Activated CD8-positive, alpha-beta memory T cell treated with anti-CD3 and anti-CD28 coated beads for 48 hours (primary cell): ENCODE data around the gene HS3ST3B1.

Experiments
- DNase-seq, 3 experiments: peaks; one replicate each; pipeline ENCODE4 v3.0.0-alpha.2; 2020; ENCODE audit warnings: low read depth in 2 of 3, low spot score in 2 of 3

The HS3ST3B1 gene

DNA sequence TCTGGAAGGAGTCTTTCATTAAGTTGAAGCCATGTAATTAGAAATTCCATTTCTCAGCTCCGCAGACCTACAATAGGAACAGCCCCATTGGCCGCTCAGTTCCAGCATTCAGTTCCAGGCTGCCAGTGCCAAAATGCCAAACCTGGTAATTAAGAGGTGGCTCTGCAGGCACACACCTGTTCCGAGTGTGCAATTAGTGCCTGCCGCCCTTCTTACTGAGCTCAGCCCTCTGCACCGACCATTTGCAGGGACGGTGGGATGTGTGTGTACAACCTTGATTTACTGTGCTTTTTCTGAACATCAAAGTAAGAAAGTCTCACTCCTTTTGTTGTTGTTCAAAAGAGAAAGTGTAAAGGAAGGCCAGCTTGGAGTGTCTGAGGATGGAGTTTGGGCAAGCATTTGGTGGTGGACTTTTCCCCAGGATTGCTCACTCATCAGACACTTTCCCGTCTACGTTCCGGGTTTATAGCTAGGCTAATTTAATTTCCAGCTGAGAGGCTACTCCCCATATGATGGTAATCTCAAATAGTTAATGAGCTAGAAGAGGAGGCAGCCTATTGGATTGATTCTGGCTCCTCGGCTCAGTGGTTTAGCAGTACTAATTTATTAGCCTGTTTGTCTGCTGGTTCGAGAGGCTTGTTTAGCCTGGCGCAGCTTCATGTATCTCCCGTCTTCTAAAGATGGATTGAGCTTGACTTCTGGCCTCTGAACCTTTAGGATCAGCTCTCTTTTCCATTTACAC is 20.0 kb downstream of the HS3ST3B1 start:
- DNase-seq: no peak

DNA sequence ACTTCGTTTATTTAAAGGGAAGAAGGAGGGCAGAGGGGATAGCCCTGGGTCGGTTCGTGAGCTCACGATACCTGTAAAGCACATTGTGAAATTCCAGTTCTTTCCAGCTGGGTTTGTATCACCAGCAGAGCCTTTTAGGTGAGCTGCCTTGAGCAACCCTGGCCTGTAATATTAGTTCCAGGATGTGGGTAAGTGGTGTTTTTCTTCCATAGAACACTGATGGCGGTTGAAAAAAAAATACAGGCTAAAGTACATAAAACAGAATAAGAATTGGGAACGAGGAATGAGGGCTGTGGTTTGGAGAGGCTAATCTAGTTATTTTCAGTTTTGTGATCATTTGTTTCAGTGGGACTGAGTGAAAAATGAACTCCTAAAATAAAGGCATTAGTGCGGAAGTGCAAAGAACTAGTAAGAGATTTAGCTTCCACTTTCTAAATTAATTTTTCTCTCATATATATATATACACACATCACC is 20.6 kb downstream of the HS3ST3B1 start:
- no peak for DNase-seq

GRCh38 chr17:14321980-14322776 is 21.3 kb downstream of the HS3ST3B1 start:
- no peak for DNase-seq

- no peak for DNase-seq
These were observed 22.7 kb downstream of the HS3ST3B1 start for GRCh38 chr17:14323522-14323981.

DNA sequence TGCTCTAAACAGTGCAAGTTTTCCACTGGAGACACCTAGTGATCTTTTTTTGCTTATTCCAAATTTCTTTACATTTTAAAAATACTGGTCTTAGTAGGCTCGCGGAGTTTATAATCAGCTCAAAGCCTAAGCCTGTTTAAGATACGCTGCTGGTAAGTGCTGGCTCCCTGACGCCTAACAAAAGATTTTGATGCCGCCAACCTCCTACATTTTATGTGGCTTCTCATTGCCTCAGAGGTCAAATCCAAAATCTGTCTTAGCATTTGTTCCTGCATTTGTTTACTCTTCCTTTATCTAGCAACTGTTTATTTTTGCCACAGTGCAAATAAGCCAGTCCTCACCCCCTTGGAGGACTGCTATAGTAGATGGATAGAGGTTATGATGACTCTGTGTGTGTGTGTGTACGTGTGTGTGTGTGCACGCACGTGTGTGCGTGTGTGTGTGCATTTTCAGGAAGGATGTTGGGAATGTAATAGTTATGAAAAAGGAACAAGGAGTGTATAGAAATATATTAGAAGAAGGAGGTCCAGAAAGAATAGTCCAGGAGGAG is 24.8 kb downstream of the HS3ST3B1 start:
- no peak for DNase-seq

GRCh38 chr17:14329900-14330491 is 29.1 kb downstream of the HS3ST3B1 start:
- no peak for DNase-seq

- DNase-seq: no peak
These were observed 29.6 kb downstream of the HS3ST3B1 start for GRCh38 chr17:14330492-14330962.

DNA sequence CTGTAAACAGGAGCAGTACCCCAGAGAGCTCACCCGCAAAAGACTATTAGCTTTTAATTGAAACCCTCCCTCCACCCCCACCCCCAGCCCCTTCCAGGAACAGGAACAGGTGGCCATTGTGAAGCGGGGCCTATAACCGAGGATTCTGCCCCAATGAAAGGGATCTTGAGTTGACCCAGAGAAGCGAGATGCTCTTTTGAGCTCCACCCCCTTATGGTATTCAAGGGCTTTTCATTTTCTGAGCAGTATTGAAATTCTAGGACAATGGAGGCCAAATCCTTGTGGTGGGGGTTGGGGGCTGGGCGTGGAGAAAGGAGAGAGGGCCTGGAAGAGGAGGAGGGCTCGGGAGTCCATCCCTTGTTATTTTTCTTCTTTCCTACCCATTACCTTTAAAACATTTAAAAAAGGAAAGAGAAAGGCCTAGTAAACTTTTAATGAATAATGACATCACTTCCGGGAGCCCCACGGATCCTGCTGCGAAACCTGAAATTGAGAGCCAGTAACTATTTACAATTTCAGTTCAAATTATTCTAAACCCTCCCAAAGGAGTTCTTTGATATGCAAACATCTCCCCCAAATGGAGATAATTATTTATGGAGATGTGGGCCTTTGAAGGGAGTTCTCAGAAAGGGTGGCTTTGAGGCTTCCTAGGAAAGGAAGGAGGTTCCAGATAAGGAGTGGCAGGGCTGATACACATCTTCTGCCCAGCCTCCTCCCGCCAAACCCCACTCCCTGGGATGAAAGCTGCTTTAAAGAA is 30.5 kb downstream of the HS3ST3B1 start:
- no peak for DNase-seq

DNA sequence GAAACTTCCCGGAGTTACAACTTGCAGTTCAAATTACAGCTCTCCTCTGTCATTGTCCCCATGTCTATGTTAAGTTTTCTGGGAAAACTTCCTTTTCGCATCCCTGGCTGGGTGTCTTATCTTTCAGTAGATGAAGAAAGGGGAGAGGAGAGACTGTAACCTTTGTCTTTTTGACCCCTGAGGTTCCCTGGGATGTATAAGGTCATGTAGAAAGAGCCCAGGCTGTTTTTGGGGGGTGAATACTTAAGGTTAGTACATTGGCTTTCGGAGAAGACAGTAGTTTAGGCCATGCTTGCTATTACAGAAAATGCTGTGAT is 31.1 kb downstream of the HS3ST3B1 start:
- no peak for DNase-seq

GRCh38 chr17:14332331-14332730 is 31.4 kb downstream of the HS3ST3B1 start:
- DNase-seq: no peak

GRCh38 chr17:14333506-14333905 is 32.6 kb downstream of the HS3ST3B1 start:
- no peak for DNase-seq

- DNase-seq: no peak
These were observed 33.5 kb downstream of the HS3ST3B1 start for GRCh38 chr17:14334276-14334840.

DNA sequence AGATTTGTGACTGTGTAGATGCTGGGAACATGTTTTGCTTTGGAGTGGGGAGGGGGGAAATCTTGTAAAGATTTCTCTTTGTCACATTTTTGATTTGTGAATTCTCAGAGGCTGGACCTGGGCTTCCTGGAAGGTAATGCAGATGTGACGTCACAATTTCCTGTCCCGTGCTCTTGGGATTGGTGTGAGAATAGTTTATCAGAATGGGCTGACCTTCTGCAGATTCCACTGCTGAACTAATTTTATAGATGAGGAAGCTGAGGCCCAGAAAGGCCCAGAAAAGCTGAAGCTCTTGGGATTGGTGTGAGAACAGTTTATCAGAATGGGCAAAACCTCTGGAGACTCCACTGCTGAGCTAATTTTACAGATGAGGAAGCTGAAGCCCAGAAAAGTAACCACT is 34.0 kb downstream of the HS3ST3B1 start:
- no peak for DNase-seq

- no peak for DNase-seq
These were observed 35.5 kb downstream of the HS3ST3B1 start for GRCh38 chr17:14336418-14336817.

DNA sequence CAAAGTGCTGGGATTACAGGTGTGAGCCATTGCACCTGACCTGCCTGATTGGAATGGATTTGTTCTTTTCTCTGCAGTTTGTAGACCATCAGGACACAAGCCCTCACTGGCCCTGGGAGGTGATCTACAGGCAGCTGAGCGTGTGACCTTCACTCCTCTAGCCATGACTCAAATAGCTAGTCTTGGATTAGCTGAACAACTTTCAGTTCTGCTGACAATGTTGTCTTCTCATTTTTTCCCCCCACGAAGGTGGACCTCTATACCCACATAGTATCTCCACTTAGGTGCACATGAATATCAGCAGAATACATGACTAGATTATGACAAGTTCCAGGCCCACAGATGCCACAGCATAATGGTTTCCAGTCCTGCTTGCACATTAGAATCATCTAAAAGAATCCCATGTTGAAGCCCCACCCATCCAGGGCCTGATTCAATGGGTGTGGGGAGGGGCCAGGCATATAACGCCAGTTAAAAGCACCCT is 36.8 kb downstream of the HS3ST3B1 start:
- DNase-seq: peak in 2 of 3 experiments; percentile 35 to 42

DNA sequence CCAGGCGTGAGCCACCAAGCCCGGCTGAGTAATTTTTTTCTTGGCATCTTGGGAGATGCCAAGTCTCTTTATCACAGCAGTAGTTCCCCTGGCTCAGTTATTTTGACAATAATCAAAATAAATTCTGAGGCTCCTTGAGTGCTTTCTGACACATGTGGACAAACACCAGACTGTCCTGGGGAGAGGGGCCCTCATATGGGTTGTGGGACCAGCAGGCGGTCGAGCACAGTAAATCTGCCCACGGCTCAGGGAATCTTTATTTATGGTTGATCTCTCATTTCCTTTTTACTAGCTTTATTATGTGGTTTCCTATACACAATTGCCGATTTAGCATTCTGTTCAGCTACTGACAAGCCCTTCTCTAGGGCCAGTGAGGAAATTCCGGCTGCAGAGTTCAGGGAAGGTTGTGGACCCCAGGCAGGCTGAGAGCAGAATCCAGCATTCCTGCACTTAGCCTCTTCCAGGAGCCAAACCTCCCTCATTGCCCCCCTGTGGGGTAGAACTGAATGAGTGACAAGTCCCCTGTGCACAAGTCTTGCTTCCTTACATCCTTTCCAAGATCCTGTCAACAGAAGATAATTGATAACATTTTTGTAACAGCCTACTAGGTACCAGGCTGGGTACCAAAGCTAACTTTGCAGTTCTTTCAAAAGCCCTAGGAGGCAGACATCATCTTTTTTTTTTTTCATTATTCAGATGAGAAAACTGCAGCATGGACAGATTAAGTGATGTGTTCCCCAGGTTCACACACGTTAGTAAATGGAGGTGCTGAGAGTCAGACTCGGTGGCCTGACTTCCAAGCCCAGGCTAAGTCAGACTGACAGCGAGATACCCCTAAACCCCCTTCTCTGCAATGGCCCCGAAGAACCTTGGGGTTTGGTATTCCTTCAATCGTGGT is 40.2 kb downstream of the HS3ST3B1 start:
- no peak for DNase-seq

DNA sequence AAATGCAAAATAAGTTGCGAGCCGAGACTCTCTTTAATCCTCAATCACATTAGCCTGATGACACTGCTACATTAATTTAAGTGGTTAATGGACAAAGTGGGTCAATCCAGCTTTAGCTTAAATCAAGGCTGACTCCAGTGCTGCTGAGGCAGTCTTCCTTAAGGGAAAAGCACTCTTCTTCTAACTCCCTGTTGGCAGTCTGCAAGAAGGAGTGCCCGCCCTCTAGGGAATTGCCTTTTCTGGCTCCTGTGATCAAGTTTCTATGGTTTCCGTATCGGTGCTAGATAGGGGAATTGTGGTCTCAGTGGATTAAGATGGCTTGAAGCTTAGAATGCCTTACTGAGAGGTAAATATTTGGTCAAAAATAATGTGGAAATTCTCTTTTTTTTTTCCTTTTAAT is 41.0 kb downstream of the HS3ST3B1 start:
- no peak for DNase-seq

DNA sequence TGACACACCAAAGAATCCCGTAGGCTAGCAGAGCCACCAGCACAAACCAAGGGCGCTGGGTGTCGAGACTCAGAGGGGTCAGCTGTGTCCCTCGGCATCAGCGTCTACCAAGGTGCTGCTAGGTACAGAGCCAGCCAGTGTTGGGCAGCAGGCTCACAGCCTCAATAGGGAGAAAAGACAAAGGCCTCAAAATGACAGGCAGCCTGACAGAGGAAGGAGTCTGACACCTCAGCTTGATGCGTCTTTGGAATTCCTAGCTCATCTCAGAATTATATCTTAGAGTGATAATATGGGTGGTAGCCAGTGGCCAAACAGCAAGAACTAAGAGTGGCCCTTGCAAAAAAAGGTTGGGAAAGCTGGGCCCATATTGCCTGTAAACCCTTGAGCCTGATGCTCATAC is 45.9 kb downstream of the HS3ST3B1 start:
- no peak for DNase-seq

GRCh38 chr17:14351493-14351892 is 50.6 kb downstream of the HS3ST3B1 start:
- DNase-seq: no peak
